ENCODE results near the gene MEGF11.

DNA sequence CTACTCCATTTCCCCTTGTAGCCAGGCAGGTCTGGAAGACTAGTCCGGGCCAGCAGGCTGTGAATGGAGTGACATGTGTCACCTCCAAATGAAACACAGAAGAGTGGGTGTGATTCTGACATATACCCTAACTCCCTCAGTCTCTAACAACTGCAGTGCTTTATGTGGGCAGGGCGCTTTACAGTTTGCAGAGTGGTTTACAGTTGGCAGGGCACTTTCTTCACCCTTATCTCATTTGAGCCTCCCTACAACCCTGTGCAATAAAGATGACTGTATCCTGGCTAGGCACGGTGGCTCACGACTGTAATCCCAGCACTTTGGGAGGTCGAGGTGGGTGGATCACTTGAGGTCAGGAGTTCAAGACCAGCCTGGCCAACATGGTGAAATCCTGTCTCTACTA is 208.0 kb downstream of the MEGF11 start:
- no peak for TF ChIP-seq ZNF747 (tag by site-specific recombination; IDR thresholded peaks at IDR 0.05)
- TF ChIP-seq ZNF335 (tag by site-specific recombination; conservative IDR thresholded peaks at IDR 0.05) = no peak
- TF ChIP-seq, protein P1, sequence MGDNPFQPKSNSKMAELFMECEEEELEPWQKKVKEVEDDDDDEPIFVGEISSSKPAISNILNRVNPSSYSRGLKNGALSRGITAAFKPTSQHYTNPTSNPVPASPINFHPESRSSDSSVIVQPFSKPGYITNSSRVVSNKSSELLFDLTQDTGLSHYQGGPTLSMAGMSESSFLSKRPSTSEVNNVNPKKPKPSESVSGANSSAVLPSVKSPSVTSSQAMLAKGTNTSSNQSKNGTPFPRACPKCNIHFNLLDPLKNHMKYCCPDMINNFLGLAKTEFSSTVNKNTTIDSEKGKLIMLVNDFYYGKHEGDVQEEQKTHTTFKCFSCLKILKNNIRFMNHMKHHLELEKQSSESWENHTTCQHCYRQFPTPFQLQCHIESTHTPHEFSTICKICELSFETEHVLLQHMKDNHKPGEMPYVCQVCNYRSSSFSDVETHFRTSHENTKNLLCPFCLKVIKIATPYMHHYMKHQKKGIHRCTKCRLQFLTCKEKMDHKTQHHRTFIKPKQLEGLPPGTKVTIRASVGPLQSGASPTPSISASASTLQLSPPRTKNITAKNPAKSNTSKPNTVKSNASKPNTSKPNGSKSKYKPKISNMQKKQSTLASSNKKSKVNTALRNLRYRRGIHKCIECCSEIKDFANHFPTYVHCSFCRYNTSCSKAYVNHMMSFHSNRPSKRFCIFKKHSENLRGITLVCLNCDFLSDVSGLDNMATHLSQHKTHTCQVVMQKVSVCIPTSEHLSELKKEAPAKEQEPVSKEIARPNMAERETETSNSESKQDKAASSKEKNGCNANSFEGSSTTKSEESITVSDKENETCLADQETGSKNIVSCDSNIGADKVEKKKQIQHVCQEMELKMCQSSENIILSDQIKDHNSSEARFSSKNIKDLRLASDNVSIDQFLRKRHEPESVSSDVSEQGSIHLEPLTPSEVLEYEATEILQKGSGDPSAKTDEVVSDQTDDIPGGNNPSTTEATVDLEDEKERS (tag by site-specific recombination; IDR thresholded peaks at IDR 0.05) = no peak
- no peak for TF ChIP-seq CTCF (tag by site-specific recombination; IDR thresholded peaks at IDR 0.05)
